Left hindlimb (tissue), 1 donor: ENCODE results near the gene ACBD6.

Experiments
- DNase-seq: peaks from one replicate; pipeline ENCODE4 v3.0.0-alpha.2; 2018

The ACBD6 gene

DNA sequence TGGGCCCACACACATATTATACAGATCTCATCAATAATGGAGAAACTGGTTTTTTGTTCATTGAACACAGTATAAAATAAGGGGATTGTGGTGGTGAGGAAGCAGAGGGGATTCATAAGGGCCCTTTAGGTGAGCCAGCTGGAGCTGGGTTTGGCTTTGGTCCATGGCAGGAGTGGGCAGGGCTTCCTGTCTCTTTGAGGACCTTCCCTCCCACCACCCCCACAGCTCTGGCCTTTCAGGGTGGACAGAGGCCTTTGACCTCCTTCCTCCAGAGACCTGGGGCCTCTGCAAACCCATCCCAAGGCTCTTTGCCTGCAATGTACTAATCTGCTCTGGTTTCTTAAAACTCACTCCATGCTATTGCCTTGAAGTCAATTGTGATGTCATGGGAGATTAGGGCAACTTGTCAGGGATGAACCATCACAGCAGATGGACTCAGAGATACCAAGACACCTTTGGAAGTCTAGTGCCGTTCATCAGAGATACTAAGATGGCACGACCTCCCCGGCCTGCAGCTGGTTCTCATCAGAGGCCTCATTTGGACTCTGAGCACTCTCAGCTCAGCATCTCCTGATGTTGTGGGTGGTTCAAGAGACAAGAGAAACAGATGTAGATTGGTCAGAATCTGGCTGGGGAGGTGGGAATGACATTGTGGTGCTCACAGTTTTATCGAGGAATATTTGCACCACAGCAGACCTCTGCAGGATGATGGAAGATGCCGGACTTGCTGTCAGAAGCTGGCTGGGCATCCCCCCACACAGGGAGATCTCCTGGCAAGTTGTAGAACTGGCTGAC, 234.4 kb downstream of the ACBD6 start:
- DNase-seq: no peak

DNA sequence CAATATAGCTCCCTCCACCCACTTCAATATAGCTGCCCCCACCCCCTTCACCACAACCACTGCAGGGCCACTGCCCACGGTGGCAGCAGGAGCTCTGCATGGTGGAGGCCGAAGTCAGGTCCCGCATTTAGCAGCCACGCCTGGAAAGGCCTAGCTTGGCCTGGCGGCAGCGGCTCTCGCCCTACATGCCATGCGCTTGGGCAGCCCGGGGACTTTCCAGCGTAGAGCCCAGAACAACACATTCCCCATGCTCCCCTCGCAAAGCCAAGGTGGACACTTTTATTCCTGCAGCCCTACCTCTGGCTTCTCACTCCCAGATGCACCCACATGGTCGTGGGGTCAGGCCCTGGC, 235.2 kb downstream of the ACBD6 start:
- DNase-seq: no peak

DNA sequence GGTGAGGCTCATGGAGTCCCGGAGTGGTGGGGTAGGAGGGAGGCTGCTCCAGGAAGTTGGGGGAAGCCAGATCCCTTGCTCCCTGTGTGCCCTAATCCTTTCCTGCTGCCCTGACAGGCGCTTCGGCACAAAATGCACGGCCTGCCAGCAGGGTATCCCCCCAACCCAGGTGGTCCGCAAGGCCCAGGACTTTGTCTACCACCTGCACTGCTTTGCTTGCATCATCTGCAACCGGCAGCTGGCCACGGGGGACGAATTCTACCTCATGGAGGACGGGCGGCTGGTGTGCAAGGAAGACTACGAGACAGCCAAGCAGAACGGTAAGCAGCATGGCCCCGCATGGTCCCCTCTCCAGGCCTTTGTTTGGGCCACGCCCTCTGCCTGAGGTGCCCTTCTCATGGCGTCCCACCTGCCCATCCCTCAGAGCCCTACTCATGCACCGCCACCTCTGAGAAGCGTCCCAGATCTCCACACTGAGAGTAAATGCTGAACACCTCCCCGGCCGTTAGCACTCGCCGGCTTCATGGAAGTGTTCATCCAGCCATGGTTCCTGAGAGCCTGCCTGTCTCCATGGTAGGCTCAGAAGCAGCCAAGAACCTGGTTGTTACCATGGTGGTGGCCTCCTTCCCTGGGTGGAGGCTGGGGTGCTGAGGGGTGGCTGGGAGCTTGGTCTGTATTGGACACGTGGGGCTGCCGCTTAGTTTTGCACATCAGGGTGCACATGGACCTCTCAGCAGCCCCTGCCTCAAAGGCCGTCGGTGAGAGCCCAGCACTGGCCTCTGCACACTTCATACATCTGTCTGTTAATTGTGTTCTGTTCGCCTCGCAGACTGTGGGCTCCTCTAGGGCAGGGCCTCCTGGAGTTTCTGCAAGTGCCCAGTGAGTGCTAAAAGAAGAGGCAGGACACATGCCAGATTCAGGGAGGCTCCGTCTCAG, 235.8 kb downstream of the ACBD6 start:
- no peak for DNase-seq

DNA sequence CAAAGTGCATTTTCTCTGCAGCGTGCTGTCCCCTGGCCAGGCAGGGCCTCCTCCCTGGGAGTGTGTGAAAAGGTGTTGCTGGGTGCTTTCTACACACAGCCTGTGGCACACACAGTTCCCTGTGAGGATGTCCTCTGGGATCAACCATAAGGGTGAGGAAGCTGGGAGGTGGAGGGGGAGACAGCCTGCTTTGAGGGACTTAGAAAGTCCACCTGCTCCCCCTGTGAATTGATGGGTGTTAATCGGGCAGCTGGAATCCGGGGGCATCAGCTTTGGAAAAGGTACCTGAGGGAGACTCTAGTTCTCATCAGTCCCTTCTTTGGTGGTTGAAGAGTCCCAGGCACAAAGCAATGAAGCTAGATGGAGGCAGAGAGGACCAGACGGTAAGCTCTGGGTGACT, 236.5 kb downstream of the ACBD6 start:
- DNase-seq: no peak

DNA sequence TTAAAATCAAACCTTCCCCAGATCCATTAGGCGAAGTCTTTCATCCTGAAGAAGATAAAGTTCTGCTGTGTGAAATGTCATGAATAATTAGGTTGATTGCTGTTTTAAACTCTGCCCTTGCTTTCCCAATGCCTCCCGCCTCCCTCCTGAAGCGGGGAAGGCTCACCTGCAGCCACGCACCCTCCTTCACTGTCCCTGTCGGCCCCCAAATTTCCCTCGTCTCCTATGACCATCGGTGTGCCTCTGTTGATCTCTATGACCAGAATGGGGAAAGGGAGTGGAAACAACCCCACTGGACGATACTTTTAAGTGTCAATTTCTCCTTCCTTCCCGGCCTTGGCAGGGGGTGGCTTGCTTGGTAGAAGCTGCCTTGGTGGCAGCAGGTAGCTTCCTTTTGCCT, 237.2 kb downstream of the ACBD6 start:
- DNase-seq: no peak

DNA sequence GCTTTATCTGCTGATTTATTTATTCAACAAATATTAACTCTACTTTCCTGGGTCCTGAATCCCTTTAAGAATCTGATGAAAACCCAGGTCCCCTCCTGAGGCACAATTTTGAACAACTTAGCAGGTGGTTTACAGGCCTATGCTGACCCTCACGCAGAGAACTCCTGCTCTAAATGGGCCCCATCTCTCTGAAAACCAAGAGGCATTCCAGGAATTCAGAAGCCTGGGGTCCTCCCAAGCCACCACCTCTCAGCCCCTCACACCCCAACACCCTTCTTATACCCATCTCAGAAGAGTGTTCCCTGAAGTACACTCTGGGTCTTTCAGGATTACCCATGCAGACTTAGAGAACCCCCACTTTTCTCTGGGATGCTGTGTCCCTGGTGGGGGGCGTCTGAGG, 237.8 kb downstream of the ACBD6 start:
- no peak for DNase-seq

DNA sequence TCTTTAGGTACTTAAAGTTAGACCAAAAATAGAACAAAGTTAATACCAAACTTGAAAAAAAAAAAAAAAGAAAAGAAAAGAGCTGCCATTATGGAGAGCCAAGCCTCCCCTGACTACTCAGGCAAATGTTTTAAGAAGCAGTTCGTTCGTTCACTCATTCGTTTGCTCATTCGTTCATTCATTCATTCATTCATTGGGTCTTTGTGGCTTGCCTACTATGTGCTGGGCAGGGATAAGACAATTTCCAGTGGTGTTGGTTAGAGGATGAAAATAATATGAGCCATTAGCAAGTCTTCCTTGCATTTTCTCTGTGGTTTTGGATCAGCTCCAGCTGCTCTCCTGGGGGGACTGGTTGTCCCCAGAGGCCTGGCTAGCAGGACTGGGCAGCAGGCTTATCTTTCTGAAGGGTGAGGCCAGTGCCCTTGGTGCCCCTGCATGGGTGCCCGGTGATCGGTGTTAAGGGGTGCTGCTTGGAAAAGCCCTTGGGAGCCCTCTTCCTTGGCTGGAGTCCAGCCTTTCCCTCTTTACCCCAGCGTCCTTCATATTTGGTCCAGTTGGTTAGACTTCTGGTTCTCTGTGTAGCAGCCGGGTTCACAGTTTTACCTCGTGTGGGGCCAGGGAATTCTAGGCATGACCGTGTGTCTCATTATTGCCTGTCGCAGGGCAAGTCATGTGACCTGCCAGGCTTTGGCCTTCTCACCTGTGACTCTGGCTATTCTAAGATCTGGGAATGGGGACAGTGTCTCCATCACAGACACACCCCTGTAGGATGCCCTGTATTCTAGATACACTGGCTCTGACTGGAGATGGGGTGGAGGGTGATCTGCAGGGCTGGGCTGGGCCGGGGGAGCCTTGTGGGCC, 239.5 kb downstream of the ACBD6 start:
- DNase-seq: no peak

DNA sequence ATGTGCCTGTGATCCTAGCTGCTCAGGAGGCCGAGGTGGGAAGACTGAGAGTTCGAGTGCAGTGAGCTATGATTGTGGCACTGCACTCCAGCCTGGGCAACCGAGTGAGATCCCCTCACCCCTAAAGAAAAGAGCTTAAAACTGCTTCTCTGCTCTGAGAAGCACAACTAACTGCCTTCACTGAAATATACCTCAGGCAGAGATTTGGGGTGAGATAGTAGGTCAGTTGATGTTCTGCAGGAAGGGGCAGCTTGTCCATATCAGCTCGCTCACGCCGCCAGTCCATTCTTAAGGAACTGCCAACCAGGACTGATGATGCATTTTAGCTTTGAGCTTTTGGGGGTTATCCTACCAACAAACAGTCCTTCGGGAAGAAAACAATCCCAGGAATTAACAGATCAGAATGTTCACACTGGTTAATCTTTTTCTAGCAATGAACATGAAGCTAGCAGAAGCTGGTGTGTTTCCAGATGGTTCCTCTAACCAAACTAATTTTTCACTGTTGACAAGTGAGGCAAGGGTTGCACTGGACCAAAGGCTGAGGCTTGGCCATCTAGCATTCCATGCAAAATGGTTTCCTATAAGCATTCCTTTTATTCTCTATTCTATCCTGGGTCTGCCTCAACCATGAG, 240.7 kb downstream of the ACBD6 start:
- DNase-seq: no peak

DNA sequence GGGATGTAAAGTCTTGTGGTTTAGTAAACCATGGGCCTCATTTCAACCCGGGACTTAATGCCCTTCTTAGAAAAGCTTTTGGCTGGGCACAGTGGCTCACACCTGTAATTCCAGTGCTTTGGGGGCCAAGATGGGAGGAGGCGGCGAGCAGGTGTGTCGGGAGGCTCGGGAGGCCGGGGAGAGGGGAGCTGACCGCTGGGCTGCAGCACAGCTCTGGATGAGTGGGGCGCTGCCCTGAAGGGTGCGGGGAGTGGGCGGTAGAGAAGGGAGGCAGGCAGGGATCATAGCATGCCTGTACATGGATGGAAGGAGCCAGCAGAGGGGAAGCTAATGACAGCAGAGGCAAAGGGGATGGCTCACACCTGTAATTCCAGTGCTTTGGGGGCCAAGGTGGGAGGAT, 241.3 kb downstream of the ACBD6 start:
- DNase-seq: no peak

DNA sequence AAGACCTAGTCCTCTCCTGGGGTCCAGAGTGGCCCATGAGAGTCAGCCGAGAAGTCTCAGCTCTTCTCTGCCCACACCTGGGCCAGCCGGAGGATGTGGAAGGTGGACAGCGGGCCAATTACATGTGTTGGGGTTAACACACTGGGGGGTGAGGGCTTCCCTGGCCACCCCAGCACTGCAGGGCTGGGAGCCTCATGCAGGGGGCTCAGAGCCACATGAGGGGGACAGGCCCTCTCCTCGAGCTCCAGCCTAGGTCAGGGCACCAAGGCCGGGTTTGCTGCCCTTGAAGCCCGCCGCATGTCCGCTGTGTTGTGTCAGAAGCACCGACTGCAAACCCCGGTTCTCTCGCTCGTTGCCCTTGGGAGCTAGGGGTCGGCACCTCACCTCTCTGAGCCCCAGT, 241.8 kb downstream of the ACBD6 start:
- no peak for DNase-seq

DNA sequence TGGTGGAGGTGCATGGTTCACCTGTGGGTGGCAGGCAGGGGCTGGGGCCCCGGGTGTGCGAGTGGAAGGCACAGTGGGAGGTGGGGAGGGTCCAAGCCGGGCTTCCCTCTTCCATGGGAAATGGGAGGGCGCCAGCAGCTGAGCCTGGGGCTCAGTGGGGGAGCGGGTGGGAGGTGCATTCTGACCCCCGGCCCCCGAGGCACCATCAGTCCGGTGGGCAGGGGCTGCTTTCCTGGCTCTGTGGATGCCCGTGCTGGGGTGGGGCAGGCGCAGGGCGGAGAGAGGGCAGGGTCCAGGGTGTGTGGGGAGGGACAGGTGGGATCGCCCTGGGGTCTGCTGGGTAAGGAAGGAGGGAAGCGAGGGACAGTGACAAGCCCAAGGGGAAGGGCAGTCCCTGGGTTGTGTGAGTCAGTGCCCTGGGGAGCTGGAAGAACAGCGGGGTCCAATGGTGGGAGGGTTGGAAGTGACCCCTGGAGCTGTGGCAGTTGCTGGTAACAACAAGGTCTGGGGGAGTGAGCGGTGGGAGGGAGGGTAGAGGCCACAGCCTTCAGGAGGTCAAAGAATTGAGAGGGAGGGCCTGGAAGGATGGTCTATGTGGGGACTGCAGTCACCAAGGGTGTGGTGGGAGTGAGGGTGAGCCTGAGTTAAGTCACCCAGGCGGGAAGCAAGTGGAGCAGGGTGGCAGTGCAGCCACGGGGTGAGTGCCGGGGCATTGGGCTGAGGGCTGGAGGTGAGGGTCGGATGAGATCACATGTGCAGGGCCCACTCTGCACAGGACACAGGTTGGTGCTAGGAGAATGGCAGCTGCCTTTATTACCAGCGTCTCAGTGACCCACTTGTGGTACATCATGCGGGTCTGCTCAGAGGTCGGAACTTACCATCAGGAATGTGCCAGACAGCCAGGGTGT, 242.7 kb downstream of the ACBD6 start:
- no peak for DNase-seq

DNA sequence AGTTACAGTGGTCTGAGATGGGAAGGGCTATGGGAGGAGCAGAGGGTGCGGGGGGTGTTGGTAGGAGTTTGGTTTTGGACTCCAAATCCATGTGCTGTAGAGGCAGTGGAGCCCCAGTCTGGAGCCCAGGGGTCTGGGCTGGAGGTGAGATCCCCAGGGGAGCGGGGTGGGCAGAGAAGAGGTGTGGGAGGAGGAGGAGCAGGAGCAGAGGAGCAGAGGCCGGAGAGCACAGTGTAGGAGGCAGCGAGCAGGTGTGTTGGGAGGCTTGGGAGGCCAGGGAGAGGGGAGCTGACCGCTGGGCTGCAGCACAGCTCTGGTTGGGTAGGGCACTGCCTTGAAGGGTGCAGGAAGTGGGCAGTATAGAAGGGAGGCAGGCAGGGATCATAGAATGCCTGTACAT, 243.4 kb downstream of the ACBD6 start:
- no peak for DNase-seq

DNA sequence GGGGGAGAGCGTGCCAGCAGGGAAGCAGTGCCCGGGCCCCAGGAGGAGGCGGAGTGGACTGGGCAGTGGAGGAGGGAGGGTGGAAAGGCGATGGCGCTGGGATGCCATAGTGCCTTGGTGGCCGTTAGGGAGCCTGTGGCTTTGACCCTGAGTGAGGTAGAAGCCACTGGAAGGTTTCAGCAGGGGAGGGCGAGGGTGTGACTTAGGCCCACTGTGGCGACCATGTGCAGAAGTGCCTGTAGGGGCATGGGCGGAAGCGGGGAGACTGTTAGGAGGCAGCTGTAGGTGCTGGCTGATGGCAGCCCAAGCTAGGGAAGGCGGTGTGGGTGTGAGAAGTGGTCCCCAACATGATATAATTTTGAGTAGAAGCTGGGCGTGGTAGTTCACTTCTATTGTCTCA, 244.1 kb downstream of the ACBD6 start:
- DNase-seq: no peak

DNA sequence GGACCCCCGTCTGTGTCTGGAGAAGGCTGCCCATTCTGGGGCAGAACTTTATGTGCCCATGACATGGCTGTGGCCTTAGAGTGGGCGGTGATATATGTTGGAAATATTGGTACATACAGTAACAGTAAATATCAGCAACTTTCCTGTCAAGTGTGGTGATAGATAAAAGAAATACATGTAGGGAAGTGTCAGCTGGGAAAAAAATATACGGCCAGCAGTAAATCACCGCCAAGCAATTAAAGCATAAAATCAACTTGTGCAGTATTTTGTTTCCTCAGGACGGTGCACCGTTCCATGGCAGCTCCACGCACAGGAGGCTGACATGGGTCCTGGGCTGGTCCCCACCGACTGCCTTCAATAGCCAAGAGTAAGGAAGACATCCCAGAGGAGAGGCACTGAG, 244.9 kb downstream of the ACBD6 start:
- no peak for DNase-seq

DNA sequence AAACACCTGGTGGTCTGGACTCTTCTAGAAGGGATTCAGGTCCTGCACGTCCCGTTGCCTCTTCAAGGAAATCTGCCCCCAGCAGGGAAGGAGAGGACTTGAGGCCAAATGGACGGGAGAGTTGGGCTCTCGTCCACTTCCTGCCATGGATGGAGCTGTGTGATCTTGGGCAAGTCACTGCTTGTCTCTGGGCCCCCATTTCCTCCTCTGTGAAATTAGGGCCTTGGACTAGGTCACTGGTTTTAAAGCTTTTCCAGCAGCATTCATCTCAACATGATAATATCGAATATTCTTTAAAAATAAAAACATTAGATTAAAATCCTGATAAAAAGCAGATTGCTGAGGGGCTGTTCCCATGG, 245.4 kb downstream of the ACBD6 start:
- no peak for DNase-seq

DNA sequence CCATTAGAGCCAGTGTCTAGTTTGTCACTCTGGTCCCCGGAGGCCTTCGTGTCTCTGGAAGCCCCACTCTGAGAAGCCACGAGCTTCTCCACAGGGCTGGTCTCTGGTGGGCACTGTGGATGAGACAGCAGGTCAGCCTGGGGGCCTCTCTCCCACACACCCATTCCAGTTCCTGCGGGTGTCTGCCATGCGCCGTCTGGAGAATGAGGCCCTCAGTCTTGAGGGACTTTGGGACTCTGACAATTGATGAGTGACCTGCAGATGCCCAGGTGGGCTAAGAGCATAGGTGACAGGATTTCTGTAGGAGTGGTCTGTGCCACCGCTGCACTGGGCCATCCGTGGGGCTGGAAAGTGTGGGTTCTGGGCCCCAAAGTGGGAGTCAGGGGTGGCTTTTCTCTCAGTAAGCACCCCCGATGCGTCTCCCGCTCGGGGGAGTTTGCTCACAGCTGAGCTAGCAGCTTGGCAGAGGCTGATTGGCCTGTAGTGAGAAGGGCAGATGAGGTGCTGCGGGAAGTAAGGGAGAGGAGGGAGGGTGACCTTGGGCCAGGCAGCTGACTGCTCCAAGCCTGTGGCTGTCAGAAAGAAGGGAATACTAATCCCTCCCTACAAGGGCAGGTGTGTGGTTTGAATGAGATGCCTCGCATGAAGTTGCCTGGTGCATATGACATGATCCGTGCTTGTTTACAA, 245.9 kb downstream of the ACBD6 start:
- no peak for DNase-seq

DNA sequence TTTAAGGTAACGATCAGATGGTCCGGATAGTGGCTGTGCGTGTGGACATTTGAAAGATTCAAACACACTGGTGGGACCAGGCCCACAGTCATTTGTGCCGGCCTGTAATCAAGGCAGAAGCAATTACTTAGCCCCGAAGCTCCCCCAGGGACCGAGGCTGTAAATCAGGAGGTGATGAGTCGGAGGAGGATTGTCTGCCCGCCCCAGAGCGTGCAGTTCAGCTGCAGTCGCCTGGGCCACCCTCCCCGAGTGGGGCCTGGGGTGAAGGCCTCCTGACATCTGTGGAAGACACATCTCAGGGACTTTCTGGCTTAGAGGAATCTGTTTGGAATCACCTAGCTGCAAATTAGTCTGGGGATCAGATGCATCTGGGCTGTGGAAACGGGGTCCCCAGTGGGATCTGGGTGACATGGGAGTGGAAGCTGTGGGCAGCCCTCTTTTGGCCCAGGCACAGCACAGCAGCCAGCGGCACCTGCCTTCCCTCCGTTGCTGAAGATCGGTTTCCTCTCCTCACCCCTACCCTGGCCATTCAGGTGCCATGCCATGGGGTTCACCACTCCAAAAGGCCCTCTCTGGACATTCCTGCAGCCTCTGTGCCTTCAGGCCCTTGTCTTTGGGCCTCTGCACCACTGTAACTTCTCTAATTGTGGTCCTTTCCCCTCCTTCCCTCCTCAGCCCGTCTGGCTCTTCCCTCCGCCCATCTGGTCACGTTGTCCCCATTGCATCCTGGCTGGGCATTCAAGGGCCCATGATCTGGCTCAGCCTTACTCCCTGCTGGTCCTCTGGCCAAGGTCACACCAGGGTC, 246.6 kb downstream of the ACBD6 start:
- no peak for DNase-seq

DNA sequence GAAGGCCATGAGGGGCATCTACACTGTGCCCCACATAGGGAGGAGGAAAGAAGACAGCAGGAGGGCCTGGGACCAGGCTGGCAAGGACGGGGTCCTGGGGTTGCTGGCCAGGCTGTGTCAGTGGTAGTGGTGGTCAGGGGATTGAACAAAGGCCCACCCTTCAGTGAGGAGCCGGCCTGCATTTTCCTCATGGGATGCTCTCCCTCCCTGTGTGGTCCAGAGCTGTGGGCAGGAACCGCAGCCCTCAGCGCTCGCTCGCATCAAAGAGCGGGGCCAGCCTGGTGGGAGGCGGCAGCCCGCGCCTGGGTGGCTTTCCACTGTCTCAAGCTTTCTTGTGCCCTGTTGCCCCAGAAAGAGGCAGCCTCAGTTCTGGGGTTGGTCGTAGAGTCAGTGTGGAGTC, 247.5 kb downstream of the ACBD6 start:
- no peak for DNase-seq

DNA sequence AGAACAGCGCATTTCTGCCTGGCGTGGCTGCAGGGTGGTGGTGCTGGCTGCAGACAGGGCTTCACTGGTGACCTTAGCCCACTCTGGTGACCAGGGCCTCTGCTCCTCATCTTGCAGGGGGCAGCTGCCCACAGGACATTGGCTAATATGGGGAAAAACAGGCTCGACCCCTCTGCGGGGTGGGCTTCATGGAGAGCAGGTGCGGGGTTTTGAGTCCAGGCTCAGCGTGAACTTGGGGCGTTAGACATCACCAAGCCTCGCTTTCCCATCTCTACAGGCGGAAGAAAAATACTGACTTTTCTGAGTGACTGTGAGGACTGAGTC, 247.9 kb downstream of the ACBD6 start:
- DNase-seq: no peak
